SU-DHL-6 (cell line): ENCODE results near the gene SDK2.
"Not testable (repeated sequence)": the region's sequence is repeated elsewhere in the genome, so short reads cannot be mapped to it uniquely, and the experiment has no call there.

ENCODE experiments used
- H2AFZ ChIP-seq: fragments of 200-600 bp; sonication (generic); 2 replicates; pipeline ENCODE4 v1.6.1; 2014; ENCODE audit warnings: low read depth, mild to moderate bottlenecking, moderate library complexity, mixed read lengths, antibody characterized with exemption, low read length; ENCODE audit not compliant: severe bottlenecking
- H3F3A ChIP-seq: fragments of 200-600 bp; shearing (Covaris generic); 2 replicates; pipeline ENCODE4 v1.6.0; 2016; ENCODE audit warnings: antibody characterized with exemption, mild to moderate bottlenecking; ENCODE audit not compliant: insufficient read depth
- H3K27ac ChIP-seq: fragments of 200-600 bp; sonication (generic); 2 replicates; pipeline ENCODE4 v1.5.1; 2016; ENCODE audit warnings: low read depth, mild to moderate bottlenecking, low read length, moderate library complexity, mixed read lengths
- H3K27me3 ChIP-seq: fragments of 200-600 bp; sonication (generic), shearing (Covaris generic); 2 replicates; pipeline ENCODE4 v1.6.0; 2014; ENCODE audit warnings: mild to moderate bottlenecking, low read length
- H3K36me3 ChIP-seq: fragments of 200-600 bp; sonication (generic); 2 replicates; pipeline ENCODE4 v1.6.1; 2014; ENCODE audit warnings: mild to moderate bottlenecking, low read length, mixed read lengths
- H3K4me2 ChIP-seq: fragments of 300-600, 200-600 bp; shearing (Covaris generic), sonication (generic); 2 replicates; pipeline ENCODE4 v1.6.0; 2014; ENCODE audit warnings: low read length, low read depth, mild to moderate bottlenecking; ENCODE audit not compliant: poor library complexity, severe bottlenecking
- H3K4me3 ChIP-seq: fragments of 200-600 bp; sonication (generic); 2 replicates; pipeline ENCODE4 v1.5.1; 2014; ENCODE audit warnings: antibody characterized with exemption, low read length, mild to moderate bottlenecking, mixed read lengths; ENCODE audit not compliant: insufficient read depth, poor library complexity, severe bottlenecking
- H3K79me2 ChIP-seq: fragments of 200-600 bp; sonication (generic); 2 replicates; pipeline ENCODE4 v1.6.1; 2014; ENCODE audit warnings: mild to moderate bottlenecking, low read length, moderate library complexity; ENCODE audit not compliant: insufficient read depth
- H3K9ac ChIP-seq: fragments of 200-600 bp; sonication (generic); 2 replicates; pipeline ENCODE4 v1.7.0; 2014; ENCODE audit warnings: mild to moderate bottlenecking, low read length
- H3K9me2 ChIP-seq: fragments of 200-600 bp; sonication (generic); replicated peaks from 2 replicates; pipeline ENCODE4 v1.6.1; 2014; ENCODE audit warnings: low read length; ENCODE audit not compliant: insufficient read depth
- H3K9me3 ChIP-seq: fragments of 200-600 bp; sonication (generic); 2 replicates; pipeline ENCODE4 v1.6.1; 2014; ENCODE audit warnings: low read length, mixed read lengths; ENCODE audit not compliant: insufficient read depth
- H4K20me1 ChIP-seq: fragments of 200-600 bp; sonication (generic); 2 replicates; pipeline ENCODE4 v1.6.1; 2014; ENCODE audit warnings: low read depth, mild to moderate bottlenecking, antibody characterized with exemption, low read length, moderate library complexity, mixed read lengths
- CTCF ChIP-seq: fragments of 200-600 bp; sonication (generic); IDR thresholded peaks from one replicate; pipeline ENCODE4 v1.5.1; 2017; ENCODE audit warnings: antibody characterized with exemption, mild to moderate bottlenecking, low read length, moderate library complexity; ENCODE audit not compliant: insufficient read depth, poor library complexity, severe bottlenecking
- EZH2phosphoT487 ChIP-seq: fragments of 200-600 bp; sonication (generic), shearing (Covaris generic); conservative IDR thresholded peaks from 2 replicates; pipeline ENCODE4 v1.6.1; 2018; ENCODE audit warnings: mild to moderate bottlenecking, antibody characterized with exemption, low read length, moderate library complexity, mixed read lengths

SDK2 gene

GRCh38 chr17:73336408-73337329 lies 307.6 kb downstream of the SDK2 start:
- H3K36me3 ChIP-seq, result no peaks in the 10 kb centered on the region
- no peak overlapping the region for H3K27ac ChIP-seq
- H3K4me3 ChIP-seq, result no peak overlapping the region
- no peaks in the 10 kb centered on the region for H3K9me3 ChIP-seq
- H3K27me3 ChIP-seq, result no peaks in the 10 kb centered on the region
- no peaks in the 10 kb centered on the region for H3K9me2 ChIP-seq
- no peak overlapping the region for H3K4me2 ChIP-seq
- no peak for TF ChIP-seq EZH2phosphoT487
- no peak for TF ChIP-seq CTCF
- no peak overlapping the region for H3K9ac ChIP-seq
- no peaks in the 10 kb centered on the region for H3K79me2 ChIP-seq
- no peaks in the 10 kb centered on the region for H4K20me1 ChIP-seq
- H2AFZ ChIP-seq, result no peak overlapping the region
- no peaks in the 10 kb centered on the region for H3F3A ChIP-seq

- Histone ChIP-seq H3K9ac (no peak overlapping the region), H3K27ac (no peak overlapping the region), H3K36me3 (no peaks in the 10 kb centered on the region), H2AFZ (no peak overlapping the region), H3K9me2 (no peaks in the 10 kb centered on the region), H3K4me2 (no peak overlapping the region), H3K4me3 (no peak overlapping the region), H3K79me2 (no peaks in the 10 kb centered on the region), H3F3A (no peaks in the 10 kb centered on the region), H3K27me3 (no peaks in the 10 kb centered on the region), H4K20me1 (no peaks in the 10 kb centered on the region), H3K9me3 (no peaks in the 10 kb centered on the region)
- TF ChIP-seq CTCF, result no peak
- TF ChIP-seq EZH2phosphoT487, result no peak
Measured at GRCh38 chr17:73335591-73336407, 308.4 kb downstream of the SDK2 start.

GRCh38 chr17:73334771-73335513 lies 309.3 kb downstream of the SDK2 start:
- no peaks in the 10 kb centered on the region for H3K27me3 ChIP-seq
- no peak overlapping the region for H3K27ac ChIP-seq
- TF ChIP-seq EZH2phosphoT487 (no peak), CTCF (no peak)
- H2AFZ ChIP-seq, result no peak overlapping the region
- H3K36me3 ChIP-seq, result no peaks in the 10 kb centered on the region
- no peaks in the 10 kb centered on the region for H3K79me2 ChIP-seq
- no peak overlapping the region for H3K9ac ChIP-seq
- H3K9me3 ChIP-seq, result no peaks in the 10 kb centered on the region
- H4K20me1 ChIP-seq, result no peaks in the 10 kb centered on the region
- no peak overlapping the region for H3K4me2 ChIP-seq
- no peaks in the 10 kb centered on the region for H3F3A ChIP-seq
- H3K9me2 ChIP-seq, result no peaks in the 10 kb centered on the region
- H3K4me3 ChIP-seq, result no peak overlapping the region

- not testable (repeated sequence) for H3K79me2 ChIP-seq, H3K9me2 ChIP-seq, H3K9me3 ChIP-seq, H4K20me1 ChIP-seq, H3F3A ChIP-seq, H3K9ac ChIP-seq, H3K27me3 ChIP-seq, H3K4me2 ChIP-seq, H2AFZ ChIP-seq, H3K36me3 ChIP-seq, H3K4me3 ChIP-seq, H3K27ac ChIP-seq
Measured at GRCh38 chr17:73333445-73333844, 310.8 kb downstream of the SDK2 start.
